ENCODE data around the gene TMEM109.

The TMEM109 gene

GRCh38 chr11:60934790-60935605, 21.0 kb downstream of the TMEM109 start:
- no peak overlapping the region for H3K27ac ChIP-seq (replicated peaks)
- H3K27me3 ChIP-seq (ENCODE audit: insufficient read depth, poor library complexity, severe bottlenecking), result peaks cover 3% of the 10 kb centered on the region
- DNase-seq (ENCODE audit: low read depth in 1 of 2, low spot score in 1 of 2), result no peak
- TF ChIP-seq REST (IDR thresholded peaks at IDR 0.05; ENCODE audit: insufficient replicate concordance, low read depth), result no peak
- no peak for TF ChIP-seq SPI1 (IDR thresholded peaks at IDR 0.05; ENCODE audit: borderline replicate concordance, low read depth)
- TF ChIP-seq POLR2AphosphoS5 (IDR thresholded peaks at IDR 0.05; ENCODE audit: low read depth), result no peak
- TF ChIP-seq GABPA (IDR thresholded peaks at IDR 0.05; ENCODE audit: low read depth), result no peak
- no peak for TF ChIP-seq CTCF (IDR thresholded peaks at IDR 0.05; ENCODE audit: insufficient read depth, low read length)
- H3K4me3 ChIP-seq (replicated peaks; ENCODE audit: insufficient read depth, low read length), result no peak overlapping the region

GRCh38 chr11:60935676-60936442, 21.9 kb downstream of the TMEM109 start:
- H3K4me3 ChIP-seq (replicated peaks; ENCODE audit: insufficient read depth, low read length), result no peak overlapping the region
- H3K27ac ChIP-seq (replicated peaks), result no peak overlapping the region
- H3K27me3 ChIP-seq (ENCODE audit: insufficient read depth, poor library complexity, severe bottlenecking), result no peaks in the 10 kb centered on the region
- TF ChIP-seq POLR2AphosphoS5 (IDR thresholded peaks at IDR 0.05; ENCODE audit: low read depth) (no peak), REST (IDR thresholded peaks at IDR 0.05; ENCODE audit: insufficient replicate concordance, low read depth) (no peak), CTCF (IDR thresholded peaks at IDR 0.05; ENCODE audit: insufficient read depth, low read length) (no peak), SPI1 (IDR thresholded peaks at IDR 0.05; ENCODE audit: borderline replicate concordance, low read depth) (no peak)
- DNase-seq (ENCODE audit: low read depth in 1 of 2, low spot score in 1 of 2), result no peak

- DNase-seq (ENCODE audit: low read depth in 1 of 2, low spot score in 1 of 2), result no peak
- Histone ChIP-seq H3K4me3 (replicated peaks; ENCODE audit: insufficient read depth, low read length) (no peak overlapping the region), H3K27me3 (ENCODE audit: insufficient read depth, poor library complexity, severe bottlenecking) (no peaks in the 10 kb centered on the region), H3K27ac (replicated peaks) (no peak overlapping the region)
- TF ChIP-seq POLR2AphosphoS5 (IDR thresholded peaks at IDR 0.05; ENCODE audit: low read depth), result no peak
- TF ChIP-seq GABPA (IDR thresholded peaks at IDR 0.05; ENCODE audit: low read depth), result no peak
- no peak for TF ChIP-seq REST (IDR thresholded peaks at IDR 0.05; ENCODE audit: insufficient replicate concordance, low read depth)
- TF ChIP-seq CTCF (IDR thresholded peaks at IDR 0.05; ENCODE audit: insufficient read depth, low read length), result no peak
- TF ChIP-seq SPI1 (IDR thresholded peaks at IDR 0.05; ENCODE audit: borderline replicate concordance, low read depth), result no peak
Observed at GRCh38 chr11:60936467-60937143, 22.6 kb downstream of the TMEM109 start.
